Gastrocnemius medialis (tissue), 4 donors: Measurements from ENCODE around the gene TNFRSF1B. TPM values are rescaled to one million over a fixed set of nuclear protein-coding genes. Genes with fewer than 3 reads are reported as not detected.
A peak's percentile ranks its signal among the peaks of the same experiment; 100 is the strongest.

Experiments used
- ATAC-seq, 2 donors: fragments of 150-250 bp; one replicate each; pipeline ENCODE4 v1.9.1; 2016
- DNase-seq, 2 donors: peaks; one replicate each; pipeline ENCODE4 v3.0.0-alpha.2; 2019
- H3K27ac ChIP-seq, 4 donors: fragments of 200-600 bp; sonication (generic); 1 replicate in 1 of 4; 2 replicates in 3 of 4; pipeline ENCODE4 v1.5.1; 2016 to 2018; ENCODE audit warnings: mild to moderate bottlenecking in 2 of 4, moderate library complexity in 1 of 4
- H3K27me3 ChIP-seq, 3 donors: fragments of 200-600 bp; sonication (generic) in 2 of 3; 1 replicate in 1 of 3; 2 replicates in 2 of 3; pipeline versions ENCODE4 v1.5.1 to v1.6.0; 2016 to 2019; ENCODE audit warnings: mild to moderate bottlenecking in 1 of 3, moderate library complexity in 1 of 3
- H3K36me3 ChIP-seq, 2 donors: fragments of 200-600 bp; sonication (generic) in 1 of 2; one replicate each; pipeline ENCODE4 v1.5.1; 2017 to 2018
- H3K4me1 ChIP-seq, 2 donors: fragments of 200-600 bp; sonication (generic) in 1 of 2; one replicate each; pipeline ENCODE4 v1.5.1; 2016 to 2017; ENCODE audit warnings: mild to moderate bottlenecking in 2 of 2
- H3K4me3 ChIP-seq, 4 donors: fragments of 200-600 bp; sonication (generic) in 3 of 4; 1 replicate in 1 of 4; 2 replicates in 3 of 4; pipeline ENCODE4 v1.5.1; 2016 to 2019; ENCODE audit warnings: mild to moderate bottlenecking in 2 of 4
- H3K9me3 ChIP-seq, 3 donors: fragments of 200-600 bp; sonication (generic) in 2 of 3; 1 replicate in 1 of 3; 2 replicates in 2 of 3; pipeline ENCODE4 v1.5.1; 2016 to 2019
- CTCF ChIP-seq, 5 experiments: fragments of 450-650 bp in 3 of 5; fragments of 200-600 bp in 2 of 5; sonication (generic) in 2 of 5; IDR thresholded peaks in 4 of 5; conservative IDR thresholded peaks in 1 of 5; 1 replicate in 4 of 5; 2 replicates in 1 of 5; pipeline ENCODE4 v1.5.1; 2016 to 2019; ENCODE audit warnings: antibody characterized with exemption in 5 of 5, mild to moderate bottlenecking in 3 of 5, moderate library complexity in 3 of 5
- POLR2A ChIP-seq, 2 donors: fragments of 450-650 bp; IDR thresholded peaks; one replicate each; pipeline ENCODE4 v1.6.1; 2017; ENCODE audit warnings: antibody characterized with exemption in 2 of 2, mild to moderate bottlenecking in 2 of 2, moderate library complexity in 2 of 2
- in situ Hi-C, 4 donors: fragments of 200-750 bp; cut with MboI; loops; one replicate each; pipeline versions ENCODE4 v1.15.0 to v1.8.0; 2017; ENCODE audit warnings: low sequenced_read_pairs in 4 of 4
- intact Hi-C: fragments of 100-400 bp; cut with DNase I; formaldehyde crosslinking; loops from one replicate; pipeline ENCODE4 v1.15.1; 2023; ENCODE audit warnings: low total_unique reads
- total RNA-seq, 4 donors: library from RNA; depleted of rRNA; stranded (reverse); fragments of >200 nt; gene quantifications; one replicate each; pipeline versions ENCODE4 v1.1.0 to v1.2.3, GENCODE V29; 2016

Gene TNFRSF1B
- total RNA-seq, 4 donors from 2014 or later, result 14.0 to 29.5 (median 18.8) TPM

DNA sequence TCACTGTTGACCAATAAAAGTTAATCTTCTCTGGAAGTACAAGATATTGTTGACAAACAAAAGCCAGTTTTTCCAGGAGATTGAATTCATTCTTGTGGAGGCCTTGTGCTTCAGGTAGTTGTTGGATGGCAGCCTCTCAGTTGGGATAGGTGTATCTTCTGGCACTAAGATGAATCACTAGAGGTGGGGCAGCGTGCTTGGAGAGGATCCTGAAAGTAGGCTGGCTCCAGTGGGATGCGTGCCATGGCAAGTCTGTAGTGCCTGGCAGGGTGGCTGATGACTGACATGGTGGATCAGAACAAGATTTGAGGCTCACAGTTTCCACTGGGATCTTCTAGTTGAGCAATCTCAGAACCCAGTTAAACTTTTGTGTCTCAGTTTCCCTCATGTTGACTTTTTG is 65.4 kb downstream of the TNFRSF1B start:
- intact Hi-C loops (loop anchor here (5.0 kb wide), 2 partner anchors 385 to 435 kb away; partner anchors contain the start of gene DHRS3), in situ Hi-C loops (no loop called here)
- TF ChIP-seq CTCF (IDR thresholded peaks at IDR 0.05 in 4 of 5, conservative IDR thresholded peaks at IDR 0.05 in 1 of 5) (no peak), POLR2A (IDR thresholded peaks at IDR 0.05) (no peak)
- DNase-seq (peak; percentile 58 to 84), ATAC-seq (peak; percentile 31 to 54)
- Histone ChIP-seq H3K4me1 (peaks cover 25 to 28% of the 10 kb centered on the region in 2 donors), H3K9me3 (no peaks in the 10 kb centered on the region), H3K36me3 (peaks cover 0 to 19% of the 10 kb centered on the region in 2 donors), H3K4me3 (no peak overlapping the region), H3K27ac (peak overlapping the region; percentile 97 to 99 (median 98)), H3K27me3 (no peaks in the 10 kb centered on the region)

- H3K9me3 ChIP-seq, result no peaks in the 10 kb centered on the region
- ATAC-seq (no peak), DNase-seq (no peak)
- intact Hi-C loops, result no loop called here
- peaks cover 8 to 12% of the 10 kb centered on the region in 2 donors for H3K4me1 ChIP-seq
- H3K4me3 ChIP-seq, result no peak overlapping the region
- peaks cover under 1 to 51% of the 10 kb centered on the region in 2 donors for H3K36me3 ChIP-seq
- in situ Hi-C loops, result no loop called here
- no peak for TF ChIP-seq POLR2A (IDR thresholded peaks at IDR 0.05)
- peak in 1 of 5 experiments; percentile 30 for TF ChIP-seq CTCF (IDR thresholded peaks at IDR 0.05 in 4 of 5, conservative IDR thresholded peaks at IDR 0.05 in 1 of 5)
- peak overlapping the region in 1 of 4 donors; percentile 24 for H3K27ac ChIP-seq
- no peaks in the 10 kb centered on the region for H3K27me3 ChIP-seq
Measured at GRCh38 chr1:12244078-12244477, 77.3 kb downstream of the TNFRSF1B start.

- Histone ChIP-seq H3K4me3 (no peak overlapping the region), H3K27me3 (no peaks in the 10 kb centered on the region), H3K9me3 (no peaks in the 10 kb centered on the region), H3K27ac (peak overlapping the region in 1 of 4 donors; percentile 24), H3K4me1 (peaks cover 8 to 12% of the 10 kb centered on the region in 2 donors), H3K36me3 (peaks cover 2 to 56% of the 10 kb centered on the region in 2 donors)
- TF ChIP-seq CTCF (IDR thresholded peaks at IDR 0.05 in 4 of 5, conservative IDR thresholded peaks at IDR 0.05 in 1 of 5), result no peak
- TF ChIP-seq POLR2A (IDR thresholded peaks at IDR 0.05), result no peak
- in situ Hi-C loops, result no loop called here
- intact Hi-C loops, result no loop called here
- DNase-seq (no peak), ATAC-seq (no peak)
Measured at GRCh38 chr1:12244585-12244984, 77.8 kb downstream of the TNFRSF1B start.

- in situ Hi-C loops, result no loop called here
- peaks cover 2 to 61% of the 10 kb centered on the region in 2 donors for H3K36me3 ChIP-seq
Measured at GRCh38 chr1:12245116-12245515, 78.3 kb downstream of the TNFRSF1B start.

More at GRCh38 chr1:12245116-12245515, 78.3 kb downstream of the TNFRSF1B start:
- Histone ChIP-seq H3K27me3 (no peaks in the 10 kb centered on the region), H3K27ac (peak overlapping the region in 2 of 4 donors; percentile 65 to 66), H3K9me3 (no peaks in the 10 kb centered on the region), H3K4me1 (peaks cover 8 to 12% of the 10 kb centered on the region in 2 donors), H3K4me3 (no peak overlapping the region)
- TF ChIP-seq CTCF (IDR thresholded peaks at IDR 0.05 in 4 of 5, conservative IDR thresholded peaks at IDR 0.05 in 1 of 5) (no peak), POLR2A (IDR thresholded peaks at IDR 0.05) (no peak)
- no peak for ATAC-seq
- DNase-seq, result no peak
- intact Hi-C loops, result no loop called here
